HepG2 (cell line): ENCODE results near the gene ELP1.

Experiments used
- SP1 ChIP-seq, 2 experiments: fragments of 450-650 bp in 1 of 2; sonication (generic) in 1 of 2; formaldehyde crosslinking in 1 of 2; IDR thresholded peaks; 2 replicates each; pipeline versions ENCODE4 v1.4.0 to v1.6.1; 2016 to 2020; ENCODE audit warnings: missing genetic modification reagents in 1 of 2
- U2AF1 ChIP-seq: fragments of 200-400 bp; formaldehyde crosslinking; optimal IDR thresholded peaks from 2 replicates; pipeline ENCODE3; 2017; ENCODE audit warnings: mild to moderate bottlenecking, low read depth, low read length
- TF ChIP-seq, protein P1 (sequence below): sonication (generic); formaldehyde crosslinking; IDR thresholded peaks from 2 replicates; pipeline ENCODE4 v1.4.0; 2020; ENCODE audit warnings: missing genetic modification reagents, mild to moderate bottlenecking, borderline replicate concordance
- TF ChIP-seq, protein P2 (sequence below): sonication (generic); formaldehyde crosslinking; IDR thresholded peaks from 2 replicates; pipeline ENCODE4 v1.4.0; 2020; ENCODE audit warnings: mild to moderate bottlenecking, missing genetic modification reagents
- TF ChIP-seq, protein P3 (sequence below): sonication (generic); formaldehyde crosslinking; IDR thresholded peaks from 2 replicates; pipeline ENCODE4 v1.8.1; 2023; ENCODE audit warnings: mild to moderate bottlenecking, missing genetic modification reagents
- TF ChIP-seq, protein P4 (sequence below): sonication (generic); formaldehyde crosslinking; IDR thresholded peaks from 2 replicates; pipeline ENCODE4 v1.5.0; 2020; ENCODE audit warnings: mild to moderate bottlenecking, missing genetic modification reagents, moderate library complexity

DNA sequence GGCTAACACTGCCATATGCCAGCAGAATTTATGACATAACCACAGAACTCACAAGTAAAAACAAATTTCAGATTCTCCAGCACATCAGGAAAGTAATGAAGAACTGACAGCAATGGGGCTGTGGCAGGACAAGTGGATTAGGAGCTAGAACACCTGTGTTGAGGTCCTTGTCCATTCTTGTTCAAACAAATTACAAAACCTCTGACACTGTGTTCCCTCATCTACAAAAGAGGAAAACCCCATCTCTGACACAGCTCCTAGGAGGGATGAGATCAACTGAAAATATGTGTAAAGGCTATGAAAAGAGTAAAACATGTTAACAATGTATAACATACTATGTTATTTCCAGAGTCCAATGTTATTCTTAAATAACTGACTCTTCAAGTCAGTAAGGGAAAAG, 23.5 kb downstream of the ELP1 start:
- TF ChIP-seq U2AF1 (no peak), SP1 (IDR thresholded peaks at IDR 0.05) (no peak), SP1 (CRISPR knock-in tag; IDR thresholded peaks at IDR 0.05) (no peak)
- TF ChIP-seq, protein P1, sequence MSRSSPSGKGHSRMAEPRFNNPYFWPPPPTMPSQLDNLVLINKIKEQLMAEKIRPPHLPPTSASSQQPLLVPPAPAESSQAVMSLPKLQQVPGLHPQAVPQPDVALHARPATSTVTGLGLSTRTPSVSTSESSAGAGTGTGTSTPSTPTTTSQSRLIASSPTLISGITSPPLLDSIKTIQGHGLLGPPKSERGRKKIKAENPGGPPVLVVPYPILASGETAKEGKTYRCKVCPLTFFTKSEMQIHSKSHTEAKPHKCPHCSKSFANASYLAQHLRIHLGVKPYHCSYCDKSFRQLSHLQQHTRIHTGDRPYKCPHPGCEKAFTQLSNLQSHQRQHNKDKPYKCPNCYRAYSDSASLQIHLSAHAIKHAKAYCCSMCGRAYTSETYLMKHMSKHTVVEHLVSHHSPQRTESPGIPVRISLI (CRISPR knock-in tag) = no peak
- TF ChIP-seq, protein P2, sequence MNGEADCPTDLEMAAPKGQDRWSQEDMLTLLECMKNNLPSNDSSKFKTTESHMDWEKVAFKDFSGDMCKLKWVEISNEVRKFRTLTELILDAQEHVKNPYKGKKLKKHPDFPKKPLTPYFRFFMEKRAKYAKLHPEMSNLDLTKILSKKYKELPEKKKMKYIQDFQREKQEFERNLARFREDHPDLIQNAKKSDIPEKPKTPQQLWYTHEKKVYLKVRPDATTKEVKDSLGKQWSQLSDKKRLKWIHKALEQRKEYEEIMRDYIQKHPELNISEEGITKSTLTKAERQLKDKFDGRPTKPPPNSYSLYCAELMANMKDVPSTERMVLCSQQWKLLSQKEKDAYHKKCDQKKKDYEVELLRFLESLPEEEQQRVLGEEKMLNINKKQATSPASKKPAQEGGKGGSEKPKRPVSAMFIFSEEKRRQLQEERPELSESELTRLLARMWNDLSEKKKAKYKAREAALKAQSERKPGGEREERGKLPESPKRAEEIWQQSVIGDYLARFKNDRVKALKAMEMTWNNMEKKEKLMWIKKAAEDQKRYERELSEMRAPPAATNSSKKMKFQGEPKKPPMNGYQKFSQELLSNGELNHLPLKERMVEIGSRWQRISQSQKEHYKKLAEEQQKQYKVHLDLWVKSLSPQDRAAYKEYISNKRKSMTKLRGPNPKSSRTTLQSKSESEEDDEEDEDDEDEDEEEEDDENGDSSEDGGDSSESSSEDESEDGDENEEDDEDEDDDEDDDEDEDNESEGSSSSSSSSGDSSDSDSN (CRISPR knock-in tag) = no peak
- TF ChIP-seq, protein P3, sequence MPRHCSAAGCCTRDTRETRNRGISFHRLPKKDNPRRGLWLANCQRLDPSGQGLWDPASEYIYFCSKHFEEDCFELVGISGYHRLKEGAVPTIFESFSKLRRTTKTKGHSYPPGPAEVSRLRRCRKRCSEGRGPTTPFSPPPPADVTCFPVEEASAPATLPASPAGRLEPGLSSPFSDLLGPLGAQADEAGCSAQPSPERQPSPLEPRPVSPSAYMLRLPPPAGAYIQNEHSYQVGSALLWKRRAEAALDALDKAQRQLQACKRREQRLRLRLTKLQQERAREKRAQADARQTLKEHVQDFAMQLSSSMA (CRISPR knock-in tag) = no peak
- TF ChIP-seq, protein P4, sequence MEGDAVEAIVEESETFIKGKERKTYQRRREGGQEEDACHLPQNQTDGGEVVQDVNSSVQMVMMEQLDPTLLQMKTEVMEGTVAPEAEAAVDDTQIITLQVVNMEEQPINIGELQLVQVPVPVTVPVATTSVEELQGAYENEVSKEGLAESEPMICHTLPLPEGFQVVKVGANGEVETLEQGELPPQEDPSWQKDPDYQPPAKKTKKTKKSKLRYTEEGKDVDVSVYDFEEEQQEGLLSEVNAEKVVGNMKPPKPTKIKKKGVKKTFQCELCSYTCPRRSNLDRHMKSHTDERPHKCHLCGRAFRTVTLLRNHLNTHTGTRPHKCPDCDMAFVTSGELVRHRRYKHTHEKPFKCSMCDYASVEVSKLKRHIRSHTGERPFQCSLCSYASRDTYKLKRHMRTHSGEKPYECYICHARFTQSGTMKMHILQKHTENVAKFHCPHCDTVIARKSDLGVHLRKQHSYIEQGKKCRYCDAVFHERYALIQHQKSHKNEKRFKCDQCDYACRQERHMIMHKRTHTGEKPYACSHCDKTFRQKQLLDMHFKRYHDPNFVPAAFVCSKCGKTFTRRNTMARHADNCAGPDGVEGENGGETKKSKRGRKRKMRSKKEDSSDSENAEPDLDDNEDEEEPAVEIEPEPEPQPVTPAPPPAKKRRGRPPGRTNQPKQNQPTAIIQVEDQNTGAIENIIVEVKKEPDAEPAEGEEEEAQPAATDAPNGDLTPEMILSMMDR (CRISPR knock-in tag) = no peak
